Astrocyte of the spinal cord (primary cell): ENCODE results near the gene STN1.

Experiments
- DNase-seq: peaks from one replicate; pipeline ENCODE4 v3.0.0; 2011; ENCODE audit warnings: low read depth, low spot score
- H3K4me3 ChIP-seq: 2 replicates; pipeline ENCODE4 v1.5.1; 2011; ENCODE audit warnings: low read depth, mild to moderate bottlenecking, low read length, moderate library complexity
- in situ Hi-C: cut with HindIII; loops from 2 replicates; pipeline ENCODE4 v1.10.0; 2017; ENCODE audit warnings: low sequenced_read_pairs
- TF ChIP-seq, protein P1 (sequence below): IDR thresholded peaks from 2 replicates; pipeline ENCODE4 v1.5.1; 2012; ENCODE audit warnings: low read depth, mild to moderate bottlenecking, low read length, inconsistent platforms

Gene STN1

DNA sequence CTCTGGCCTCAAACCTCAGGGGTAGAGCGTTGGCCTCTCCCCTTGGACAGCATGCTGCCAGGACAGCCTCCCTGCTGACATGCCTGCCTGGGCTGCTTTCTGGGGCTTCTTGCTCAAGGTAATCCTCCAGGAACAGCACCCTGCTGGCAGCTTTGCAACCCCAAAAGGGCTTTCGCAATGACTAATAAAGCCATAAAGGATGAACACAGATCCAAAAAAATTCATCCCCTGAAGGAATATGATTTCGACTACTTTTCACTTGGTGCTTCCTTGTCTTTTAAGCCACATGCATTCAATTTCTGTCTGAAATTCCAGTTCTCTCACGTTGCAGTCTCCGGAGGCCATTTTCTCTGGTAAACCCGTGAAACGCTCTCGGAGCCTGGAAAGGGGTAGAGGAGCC lies 47.5 kb downstream of the STN1 start:
- TF ChIP-seq, protein P1, sequence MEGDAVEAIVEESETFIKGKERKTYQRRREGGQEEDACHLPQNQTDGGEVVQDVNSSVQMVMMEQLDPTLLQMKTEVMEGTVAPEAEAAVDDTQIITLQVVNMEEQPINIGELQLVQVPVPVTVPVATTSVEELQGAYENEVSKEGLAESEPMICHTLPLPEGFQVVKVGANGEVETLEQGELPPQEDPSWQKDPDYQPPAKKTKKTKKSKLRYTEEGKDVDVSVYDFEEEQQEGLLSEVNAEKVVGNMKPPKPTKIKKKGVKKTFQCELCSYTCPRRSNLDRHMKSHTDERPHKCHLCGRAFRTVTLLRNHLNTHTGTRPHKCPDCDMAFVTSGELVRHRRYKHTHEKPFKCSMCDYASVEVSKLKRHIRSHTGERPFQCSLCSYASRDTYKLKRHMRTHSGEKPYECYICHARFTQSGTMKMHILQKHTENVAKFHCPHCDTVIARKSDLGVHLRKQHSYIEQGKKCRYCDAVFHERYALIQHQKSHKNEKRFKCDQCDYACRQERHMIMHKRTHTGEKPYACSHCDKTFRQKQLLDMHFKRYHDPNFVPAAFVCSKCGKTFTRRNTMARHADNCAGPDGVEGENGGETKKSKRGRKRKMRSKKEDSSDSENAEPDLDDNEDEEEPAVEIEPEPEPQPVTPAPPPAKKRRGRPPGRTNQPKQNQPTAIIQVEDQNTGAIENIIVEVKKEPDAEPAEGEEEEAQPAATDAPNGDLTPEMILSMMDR = no peak
- in situ Hi-C loops = no loop called here

DNA sequence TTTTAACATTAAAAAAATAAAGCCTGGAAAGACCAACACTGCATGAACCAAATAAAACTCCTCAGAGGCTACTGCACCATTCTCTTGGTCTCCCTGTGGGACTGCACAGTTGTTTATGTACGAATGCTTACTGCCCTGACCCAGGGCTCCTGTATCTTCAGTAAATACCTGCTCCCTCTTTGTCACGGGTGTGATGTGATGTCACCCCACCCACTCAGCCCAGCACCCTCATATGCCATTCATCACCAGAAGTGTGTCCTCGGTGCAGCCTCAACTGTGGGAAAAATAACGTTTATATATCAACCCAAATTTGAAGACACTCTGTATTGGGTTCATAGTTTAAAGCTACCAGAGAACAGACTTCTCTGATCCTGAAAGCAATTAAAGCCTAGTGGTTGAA lies 48.6 kb downstream of the STN1 start:
- in situ Hi-C loops = no loop called here
- DNase-seq = no peak
- H3K4me3 ChIP-seq = no peak overlapping the region
- TF ChIP-seq, protein P1 = no peak

More for the DNA sequence above, 47.5 kb downstream of the STN1 start:
- H3K4me3 ChIP-seq = no peak overlapping the region
- DNase-seq = peak; percentile 46

DNA sequence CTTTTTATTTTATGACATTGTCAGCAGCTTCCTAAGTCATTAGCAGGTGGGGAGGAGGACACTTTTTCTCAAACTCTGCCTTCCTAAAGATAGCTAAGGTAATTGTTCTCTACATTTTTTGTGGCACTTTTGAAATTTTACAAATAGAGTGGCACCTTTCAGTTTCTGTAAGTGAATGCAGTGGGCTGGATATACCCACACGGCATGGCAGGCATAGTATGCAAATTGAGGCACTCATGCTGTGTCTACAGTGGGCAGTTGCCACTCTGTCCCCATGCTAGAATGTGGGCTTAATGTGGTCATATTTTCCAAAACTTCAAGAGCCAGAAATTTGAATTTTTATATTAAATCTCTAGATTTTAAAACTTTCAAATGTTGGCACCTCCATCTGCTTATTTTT lies 49.8 kb downstream of the STN1 start:
- TF ChIP-seq, protein P1 = no peak
- DNase-seq = no peak
- no peak overlapping the region for H3K4me3 ChIP-seq
- in situ Hi-C loops = no loop called here

DNA sequence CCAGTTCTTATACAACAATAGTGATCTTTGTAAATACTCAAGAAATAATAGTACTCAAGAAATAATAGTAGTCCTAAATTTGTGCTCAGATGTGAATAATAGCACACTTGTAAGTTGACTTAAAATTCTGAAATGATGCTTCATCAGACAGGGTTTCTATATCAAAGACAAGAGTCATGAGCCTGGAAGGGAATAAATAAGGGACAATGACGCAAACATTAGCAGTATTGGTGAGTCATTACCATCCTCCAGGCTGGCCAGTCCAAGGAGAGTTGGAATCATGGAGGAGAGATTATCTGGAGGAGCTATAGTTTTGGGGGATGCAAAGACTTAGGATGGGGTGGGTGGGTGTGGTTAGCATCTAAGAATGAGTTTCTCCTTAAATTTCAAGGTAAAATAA lies 56.5 kb downstream of the STN1 start:
- no peak overlapping the region for H3K4me3 ChIP-seq
- TF ChIP-seq, protein P1 = no peak
- peak; percentile 59 for DNase-seq
- in situ Hi-C loops = no loop called here

DNA sequence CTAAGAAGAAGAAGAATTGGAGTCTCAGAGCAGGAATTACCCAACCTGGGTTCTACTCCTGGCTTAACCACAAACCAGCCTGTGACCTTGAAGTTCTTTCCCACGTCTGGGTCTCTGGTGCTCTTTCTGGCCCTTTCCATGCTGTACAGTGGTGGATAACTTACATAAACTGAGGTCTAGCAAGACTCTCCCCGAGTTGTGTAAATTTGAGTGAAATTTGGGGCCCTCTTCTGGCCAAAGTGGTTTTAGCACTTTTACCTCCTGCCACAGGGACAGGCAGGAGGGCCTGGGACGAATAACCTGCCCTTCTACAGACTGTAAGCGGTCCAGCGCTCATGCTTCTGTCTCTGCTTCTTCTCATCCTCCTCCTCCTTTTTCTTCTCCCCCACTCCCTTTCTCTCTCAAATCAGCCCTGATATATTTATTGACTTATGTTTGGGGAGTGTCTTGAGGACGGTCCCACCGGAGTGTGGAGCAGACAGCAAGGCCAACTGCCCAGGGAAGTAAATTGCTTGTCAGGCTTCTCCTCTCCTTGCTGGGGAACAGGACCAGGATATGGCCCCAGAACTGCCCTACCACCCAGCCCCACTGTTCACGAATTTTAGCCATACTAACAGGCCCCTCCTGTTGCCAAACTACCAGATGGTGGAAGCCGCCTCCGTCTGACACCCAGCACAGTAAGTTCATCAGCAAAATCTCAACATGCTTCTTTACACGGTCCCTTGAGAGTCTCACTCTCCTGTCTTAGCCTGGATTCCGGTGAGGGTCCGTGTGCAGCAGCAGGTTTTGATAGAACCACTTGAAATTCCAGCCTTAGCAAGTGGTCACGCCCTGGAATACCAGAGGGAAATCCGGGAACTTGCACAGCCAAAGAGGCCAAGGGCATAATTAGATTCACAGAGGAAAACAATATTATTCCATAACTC lies 58.6 kb downstream of the STN1 start:
- H3K4me3 ChIP-seq = no peak overlapping the region
- in situ Hi-C loops = no loop called here
- peak; percentile 81 for DNase-seq
- TF ChIP-seq, protein P1 = peak; percentile 69

DNA sequence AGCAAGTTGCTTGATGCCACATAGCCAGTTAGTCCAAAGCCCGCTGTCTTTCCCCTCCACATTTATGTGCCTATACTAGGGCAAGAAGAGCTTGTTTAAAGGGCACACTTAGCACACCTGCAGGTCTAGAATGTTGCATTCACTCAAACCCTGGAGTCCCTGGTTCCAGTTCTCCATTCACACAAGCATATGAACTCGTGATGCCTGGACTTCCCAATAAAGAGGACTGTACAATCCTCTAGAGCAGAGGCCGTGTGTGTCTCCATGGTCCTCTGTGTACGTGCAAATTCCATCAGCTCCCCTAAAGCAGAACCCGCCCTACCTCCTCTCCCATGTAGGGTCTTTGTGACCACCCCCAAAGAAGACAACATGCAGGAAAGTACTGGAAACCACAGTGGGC lies 59.6 kb downstream of the STN1 start:
- DNase-seq = no peak
- TF ChIP-seq, protein P1 = no peak
- no peak overlapping the region for H3K4me3 ChIP-seq
- in situ Hi-C loops = no loop called here
